Mesothelial cell of epicardium (in vitro differentiated cells): ENCODE data around the gene TRPV5. TPM values are rescaled to one million over a fixed set of nuclear protein-coding genes. Genes with fewer than 3 reads are reported as not detected.

Experiments
- DNase-seq, 2 experiments: peaks; one replicate each; pipeline ENCODE4 v3.0.0; 2021; ENCODE audit warnings: low spot score in 2 of 2; ENCODE audit not compliant: unreplicated experiment in 2 of 2
- H3K27ac Mint-ChIP-seq: 2 replicates; pipeline ENCODE4 v1.8.0; 2021; ENCODE audit warnings: mixed read lengths
- H3K27me3 Mint-ChIP-seq: 2 replicates; pipeline ENCODE4 v1.8.0; 2021; ENCODE audit warnings: low read depth, mixed read lengths
- H3K36me3 Mint-ChIP-seq: 2 replicates; pipeline ENCODE4 v1.8.0; 2021; ENCODE audit warnings: mixed read lengths
- H3K4me1 Mint-ChIP-seq: 2 replicates; pipeline ENCODE4 v1.8.0; 2021; ENCODE audit warnings: mixed read lengths
- H3K4me3 Mint-ChIP-seq: 2 replicates; pipeline ENCODE4 v1.8.0; 2021; ENCODE audit warnings: mild to moderate bottlenecking, moderate library complexity, mixed read lengths
- H3K9me3 Mint-ChIP-seq: 2 replicates; pipeline ENCODE4 v1.8.0; 2021; ENCODE audit warnings: mixed read lengths
- total RNA-seq: library from RNA; stranded (reverse); gene quantifications from 3 replicates; pipeline ENCODE4 v1.2.1, GENCODE V29; 2021
- TF ChIP-seq, protein P1 (sequence below): fragments of 200-600 bp; sonication (generic); IDR thresholded peaks from one replicate; pipeline ENCODE4 v1.5.0; 2021; ENCODE audit warnings: antibody characterized with exemption; ENCODE audit not compliant: unreplicated experiment

TRPV5 gene
- total RNA-seq, 1 donor from 2014 or later: 0.56 TPM

DNA sequence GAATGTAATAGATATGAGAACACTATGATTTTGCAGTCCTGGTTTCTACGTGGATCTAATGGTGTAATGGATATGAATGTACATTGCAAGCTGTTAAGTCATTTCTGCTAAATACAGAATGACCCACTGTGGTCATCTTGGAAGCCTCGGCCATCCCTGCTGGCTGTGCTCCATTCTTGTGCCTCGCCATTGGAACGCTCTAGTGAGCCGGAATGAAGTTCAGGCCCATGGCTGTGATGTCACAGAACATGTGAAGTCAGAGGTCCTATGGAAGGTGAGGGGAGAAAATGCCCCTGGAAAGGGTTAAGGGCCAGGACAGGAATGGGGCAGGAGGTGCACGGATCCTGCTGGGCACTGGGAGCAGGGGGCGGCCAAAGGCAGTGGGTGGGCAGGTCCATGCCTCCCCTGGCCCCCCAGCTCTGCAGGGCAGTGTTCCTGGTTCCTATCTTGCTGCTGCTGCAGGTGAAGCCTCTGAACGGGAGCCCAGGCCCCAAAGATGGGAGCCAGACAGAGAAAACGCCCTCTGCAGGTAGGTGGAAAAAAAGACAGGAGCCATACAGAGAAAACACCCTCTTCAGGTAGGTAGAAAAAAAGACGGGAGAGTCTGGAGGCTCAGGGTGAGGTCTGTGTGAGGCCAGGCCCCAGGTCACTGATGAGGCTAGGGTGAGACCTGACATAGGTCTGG, 5.8 kb upstream of the TRPV5 start, which contains the start of gene LLCFC1:
Gene LLCFC1, plus strand, starts transcription at position 259 of the 685 bp plus-strand sequence. Its CDS starts 138 bp downstream, at position 397.
- Mint-ChIP-seq H3K36me3 (no peaks in the 10 kb centered on the region), H3K4me1 (peaks cover 10% of the 10 kb centered on the region), H3K4me3 (no peak within 1 kb of the TSS), H3K9me3 (no peaks in the 10 kb centered on the region), H3K27ac (no peak within 1 kb of the TSS), H3K27me3 (no peaks in the 10 kb centered on the region)
- TF ChIP-seq, protein P1, sequence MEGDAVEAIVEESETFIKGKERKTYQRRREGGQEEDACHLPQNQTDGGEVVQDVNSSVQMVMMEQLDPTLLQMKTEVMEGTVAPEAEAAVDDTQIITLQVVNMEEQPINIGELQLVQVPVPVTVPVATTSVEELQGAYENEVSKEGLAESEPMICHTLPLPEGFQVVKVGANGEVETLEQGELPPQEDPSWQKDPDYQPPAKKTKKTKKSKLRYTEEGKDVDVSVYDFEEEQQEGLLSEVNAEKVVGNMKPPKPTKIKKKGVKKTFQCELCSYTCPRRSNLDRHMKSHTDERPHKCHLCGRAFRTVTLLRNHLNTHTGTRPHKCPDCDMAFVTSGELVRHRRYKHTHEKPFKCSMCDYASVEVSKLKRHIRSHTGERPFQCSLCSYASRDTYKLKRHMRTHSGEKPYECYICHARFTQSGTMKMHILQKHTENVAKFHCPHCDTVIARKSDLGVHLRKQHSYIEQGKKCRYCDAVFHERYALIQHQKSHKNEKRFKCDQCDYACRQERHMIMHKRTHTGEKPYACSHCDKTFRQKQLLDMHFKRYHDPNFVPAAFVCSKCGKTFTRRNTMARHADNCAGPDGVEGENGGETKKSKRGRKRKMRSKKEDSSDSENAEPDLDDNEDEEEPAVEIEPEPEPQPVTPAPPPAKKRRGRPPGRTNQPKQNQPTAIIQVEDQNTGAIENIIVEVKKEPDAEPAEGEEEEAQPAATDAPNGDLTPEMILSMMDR: peak; percentile 35
- no peak for DNase-seq

DNA sequence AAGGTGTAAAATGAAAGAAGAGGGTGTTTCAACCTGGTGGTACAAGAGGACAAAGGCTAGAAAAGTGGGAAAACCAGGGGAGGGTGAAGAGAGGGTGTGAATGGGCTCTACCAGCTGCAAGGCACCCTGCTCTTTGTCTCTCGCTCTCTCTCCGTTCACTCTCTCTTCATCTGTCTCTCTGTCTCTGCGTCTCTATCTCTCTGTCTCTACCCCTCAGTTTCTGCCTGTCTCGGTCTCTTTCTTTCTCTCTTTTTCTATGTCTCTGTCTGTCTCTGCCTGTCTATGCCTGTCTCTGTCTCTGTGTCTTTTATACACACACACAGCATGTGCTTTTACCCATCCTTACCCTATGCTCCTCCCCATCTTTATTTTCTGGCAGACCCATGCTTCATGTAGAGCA, 5.1 kb upstream of the TRPV5 start:
- DNase-seq: no peak
- H3K36me3 Mint-ChIP-seq: no peaks in the 10 kb centered on the region
- peaks cover 10% of the 10 kb centered on the region for H3K4me1 Mint-ChIP-seq
- no peaks in the 10 kb centered on the region for H3K27me3 Mint-ChIP-seq
- TF ChIP-seq, protein P1: no peak
- no peak overlapping the region for H3K27ac Mint-ChIP-seq
- no peak overlapping the region for H3K4me3 Mint-ChIP-seq
- H3K9me3 Mint-ChIP-seq: no peaks in the 10 kb centered on the region

DNA sequence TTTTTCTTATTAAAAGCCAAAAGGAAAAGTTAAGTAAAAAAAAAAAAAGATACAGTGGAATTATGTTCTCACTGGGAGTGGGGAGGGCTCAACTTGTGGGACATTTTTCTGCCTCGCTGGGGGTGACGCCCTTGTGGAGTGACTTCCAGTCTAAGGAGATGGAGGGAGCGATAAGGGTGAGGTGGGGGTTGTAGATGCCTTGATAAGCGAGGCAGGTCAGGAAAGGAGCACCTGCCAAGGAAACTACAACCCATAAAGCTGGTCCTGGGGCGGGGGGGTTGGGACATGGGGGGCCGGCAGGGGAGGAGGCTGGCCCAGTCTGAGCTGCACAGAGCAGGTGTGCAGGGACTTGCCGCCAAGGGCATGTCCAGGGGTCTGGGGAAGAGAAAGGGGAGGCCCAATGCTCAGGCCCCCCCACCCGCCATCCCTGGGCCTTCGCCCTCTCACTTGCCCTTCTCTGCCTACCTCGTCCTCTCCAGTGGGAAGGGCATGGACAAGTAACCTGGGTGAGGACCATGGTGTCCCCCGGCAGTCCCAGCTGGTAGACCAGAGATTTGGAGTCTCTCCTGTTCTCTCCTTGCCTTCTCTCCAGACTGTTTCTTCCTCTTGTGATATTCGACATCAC, 2.5 kb upstream of the TRPV5 start:
- no peaks in the 10 kb centered on the region for H3K9me3 Mint-ChIP-seq
- peaks cover 5% of the 10 kb centered on the region for H3K4me1 Mint-ChIP-seq
- no peaks in the 10 kb centered on the region for H3K36me3 Mint-ChIP-seq
- no peak for DNase-seq
- TF ChIP-seq, protein P1: no peak
- no peaks in the 10 kb centered on the region for H3K27me3 Mint-ChIP-seq
- H3K4me3 Mint-ChIP-seq: no peak overlapping the region
- no peak overlapping the region for H3K27ac Mint-ChIP-seq

DNA sequence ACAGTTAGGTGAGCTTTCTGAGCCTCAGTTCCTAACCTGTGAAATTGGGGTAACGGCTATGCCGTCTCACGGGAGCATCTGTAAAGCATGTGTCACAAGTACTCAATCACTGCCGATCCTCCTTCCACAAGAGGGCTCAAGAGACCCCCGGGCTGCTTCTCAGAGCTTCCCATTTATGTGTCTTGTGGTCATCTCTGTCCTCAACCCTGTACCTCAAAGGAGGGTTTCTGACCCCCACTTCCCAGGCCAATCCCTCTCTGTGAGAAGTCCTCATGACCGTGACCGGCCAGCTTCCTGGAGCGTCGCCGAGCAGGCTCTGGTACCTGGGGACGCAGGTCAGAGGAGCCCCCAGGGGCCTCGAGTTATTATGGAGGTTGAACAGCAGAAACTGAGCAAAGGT, 510 bp upstream of the TRPV5 start:
- no peak for DNase-seq
- H3K27ac Mint-ChIP-seq: no peak overlapping the region

DNA sequence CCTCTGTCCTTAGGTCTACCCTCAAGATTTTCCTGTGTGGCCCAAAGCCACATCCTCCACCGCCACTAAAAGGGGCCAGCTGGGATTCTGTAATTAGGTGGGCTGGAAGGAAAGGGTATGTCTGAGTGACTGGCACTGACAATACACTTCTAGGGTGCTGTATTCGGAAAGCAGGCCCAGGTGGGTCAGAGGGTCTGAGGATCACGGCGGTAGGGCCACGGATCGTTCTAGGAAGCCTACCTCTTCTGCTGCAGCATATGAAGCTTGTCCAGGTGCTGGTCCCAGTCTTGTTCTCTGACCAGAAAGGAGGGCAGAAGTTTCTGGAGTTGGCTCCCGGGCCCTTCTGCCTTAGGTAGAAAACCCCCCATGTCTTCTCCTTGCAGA, 462 bp downstream of the TRPV5 start:
- TF ChIP-seq, protein P1: no peak
- no peaks in the 10 kb centered on the region for H3K36me3 Mint-ChIP-seq
- no peak overlapping the region for H3K4me3 Mint-ChIP-seq
- no peaks in the 10 kb centered on the region for H3K27me3 Mint-ChIP-seq
- no peaks in the 10 kb centered on the region for H3K4me1 Mint-ChIP-seq
- H3K9me3 Mint-ChIP-seq: no peaks in the 10 kb centered on the region
- H3K27ac Mint-ChIP-seq: no peak overlapping the region
- DNase-seq: no peak

More for the DNA sequence above, 510 bp upstream of the TRPV5 start:
- no peaks in the 10 kb centered on the region for H3K9me3 Mint-ChIP-seq
- H3K4me3 Mint-ChIP-seq: no peak overlapping the region
- TF ChIP-seq, protein P1: no peak
- H3K4me1 Mint-ChIP-seq: no peaks in the 10 kb centered on the region
- no peaks in the 10 kb centered on the region for H3K36me3 Mint-ChIP-seq
- H3K27me3 Mint-ChIP-seq: no peaks in the 10 kb centered on the region
